Activated CD4-positive, alpha-beta T cell treated with anti-CD3 and anti-CD28 coated beads for 1 hour (primary cell): ENCODE results near the gene WDR31.
"Not testable (repeated sequence)": the region's sequence is repeated elsewhere in the genome, so short reads cannot be mapped to it uniquely, and the experiment has no call there.

Experiments used
- DNase-seq: peaks from one replicate; pipeline ENCODE4 v3.0.0-alpha.2; 2020

The WDR31 gene

DNA sequence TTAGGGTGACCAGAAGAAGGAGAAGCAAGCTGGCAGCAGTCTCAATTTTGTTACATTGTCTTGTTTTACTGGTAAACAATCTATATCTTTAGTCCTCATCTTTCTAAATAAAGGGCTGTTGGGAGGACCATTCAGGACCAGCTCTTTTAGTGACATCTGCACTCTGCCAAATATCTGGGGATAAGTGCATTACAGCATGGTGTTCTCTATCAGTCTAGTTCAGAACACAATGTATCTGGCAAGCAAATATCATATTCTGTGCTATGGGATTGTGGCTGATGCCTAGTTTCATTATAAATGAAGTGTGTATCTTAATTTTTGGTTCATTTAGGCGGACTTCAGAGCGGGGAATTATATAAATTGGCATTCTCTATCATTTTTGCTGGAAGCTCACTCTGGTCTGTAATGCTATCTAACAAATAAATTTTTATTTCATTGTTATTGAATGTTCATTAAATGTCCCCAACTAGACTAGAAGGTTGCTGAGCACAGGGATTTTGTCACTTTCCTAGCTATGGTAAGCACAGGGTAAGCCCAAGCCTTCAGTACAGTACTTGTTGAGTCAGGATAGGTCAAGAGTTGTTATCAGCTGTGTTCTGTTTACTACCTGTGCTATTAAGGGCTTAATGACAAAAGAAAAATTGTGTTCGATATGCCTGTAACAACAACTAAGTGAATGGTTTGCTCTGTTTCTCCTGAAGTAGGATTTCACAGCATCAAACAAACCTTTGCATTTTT, 11.9 kb downstream of the WDR31 start:
- DNase-seq, result no peak

GRCh38 chr9:113326230-113326629, 13.8 kb downstream of the WDR31 start:
- no peak for DNase-seq

DNA sequence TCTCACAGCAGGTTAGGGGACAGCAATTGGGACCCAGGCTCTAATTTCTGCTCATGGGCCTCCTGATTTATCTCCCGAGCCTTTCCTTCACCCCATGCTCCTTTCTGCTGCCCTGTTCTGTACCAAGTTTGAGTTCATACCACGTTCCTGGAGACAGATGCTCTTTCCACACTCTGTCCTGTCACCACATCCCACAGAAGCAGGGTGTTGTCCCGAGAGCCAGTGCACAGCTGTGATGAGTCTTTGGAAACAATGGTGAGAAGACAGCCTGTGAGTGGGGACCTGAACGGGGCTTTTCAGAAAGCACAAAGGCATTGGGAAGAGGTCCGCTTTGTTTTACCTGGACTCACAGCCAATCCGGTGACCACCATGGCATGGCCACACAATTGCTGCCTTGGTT, 17.4 kb downstream of the WDR31 start:
- DNase-seq, result no peak

- DNase-seq, result no peak
Observed at GRCh38 chr9:113320051-113320450, 20.0 kb downstream of the WDR31 start.

GRCh38 chr9:113319054-113319453, 21.0 kb downstream of the WDR31 start:
- DNase-seq, result no peak

GRCh38 chr9:113317777-113318176, 22.3 kb downstream of the WDR31 start:
- DNase-seq, result no peak

DNA sequence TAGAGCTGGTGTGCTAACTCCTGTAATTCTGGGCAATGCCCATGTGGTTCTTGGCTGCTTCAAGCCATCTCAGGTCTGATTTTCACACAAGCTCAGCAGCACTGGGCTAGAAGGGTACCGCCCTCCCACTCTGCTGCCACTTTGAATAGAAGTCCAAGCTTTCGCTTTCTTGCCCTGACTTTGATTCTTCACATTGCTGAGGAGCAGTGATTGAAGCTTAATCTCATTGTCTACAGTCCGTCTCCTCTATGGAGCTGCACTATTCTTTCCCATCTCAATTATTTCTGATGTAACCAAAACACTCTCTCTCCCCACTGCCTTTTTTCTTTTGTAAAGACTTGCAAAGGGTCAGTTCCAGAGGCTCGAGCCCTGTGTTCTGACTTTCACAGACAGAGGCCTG, 24.0 kb downstream of the WDR31 start:
- no peak for DNase-seq

- no peak for DNase-seq
Observed at GRCh38 chr9:113315231-113315630, 24.8 kb downstream of the WDR31 start.

DNA sequence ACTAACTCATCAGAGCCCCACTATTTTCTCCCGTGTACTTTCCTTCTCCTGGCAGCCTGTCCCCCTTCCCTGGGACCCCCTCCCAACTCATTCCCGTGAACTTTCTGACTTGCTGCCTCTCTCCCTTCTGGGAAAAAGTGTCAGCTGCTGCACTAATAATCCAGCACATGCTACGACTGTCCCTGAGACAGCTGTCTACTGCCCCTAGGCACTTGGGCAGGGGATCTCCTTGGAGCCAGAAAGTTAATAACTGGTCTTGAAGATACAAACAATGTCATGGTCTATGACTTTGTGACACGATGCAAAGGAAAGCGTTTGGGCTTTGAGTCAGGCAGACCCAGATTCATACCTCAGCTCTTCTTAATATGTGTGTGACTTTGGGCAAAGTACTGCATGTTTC, 26.8 kb downstream of the WDR31 start:
- DNase-seq, result no peak

GRCh38 chr9:113311961-113312360, 28.1 kb downstream of the WDR31 start:
- DNase-seq, result no peak

DNA sequence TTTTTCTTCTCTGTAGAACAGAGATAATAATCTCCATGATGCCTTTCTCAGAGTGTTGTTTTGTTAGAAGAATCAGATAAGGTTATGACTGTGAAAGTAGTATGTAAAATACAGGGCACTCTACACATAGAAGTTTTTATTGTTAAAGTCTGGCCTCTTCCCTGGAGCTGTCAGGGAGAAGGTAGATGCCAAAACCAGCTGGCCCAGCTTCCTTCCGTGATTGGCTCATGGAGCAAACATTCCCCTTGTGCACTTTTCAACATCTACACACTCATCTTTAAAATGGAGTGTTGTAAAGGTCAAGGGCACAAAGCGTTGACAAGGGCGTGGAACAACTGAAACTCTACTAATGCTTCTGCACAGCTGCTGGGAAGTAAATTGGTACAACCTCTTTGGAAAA, 29.5 kb downstream of the WDR31 start:
- DNase-seq, result no peak

- DNase-seq, result no peak
Observed at GRCh38 chr9:113309204-113309813, 30.8 kb downstream of the WDR31 start.

- DNase-seq, result no peak
Observed at GRCh38 chr9:113307396-113307975, 32.6 kb downstream of the WDR31 start.

DNA sequence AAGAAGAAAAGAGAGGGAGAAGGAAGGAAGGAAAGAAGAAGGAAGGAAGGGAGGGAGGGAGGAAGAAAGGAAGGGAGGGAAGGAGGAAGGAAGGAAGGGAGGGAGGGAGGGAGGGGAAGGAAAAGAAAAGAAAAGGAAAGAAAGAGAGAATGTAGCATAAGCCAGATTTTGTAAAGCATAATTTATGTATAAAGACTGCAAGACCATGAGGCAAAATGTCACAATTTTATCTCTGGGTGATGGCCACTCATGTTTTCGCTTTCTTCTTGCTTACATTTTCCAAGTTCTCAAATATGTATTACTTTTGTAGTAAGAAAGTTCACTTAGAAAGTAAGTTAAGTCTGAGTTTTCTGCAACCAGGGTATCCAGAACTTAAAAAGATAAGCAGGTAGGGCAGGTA, 33.5 kb downstream of the WDR31 start:
- no peak for DNase-seq

- DNase-seq, result no peak
Observed at GRCh38 chr9:113302792-113303418, 37.2 kb downstream of the WDR31 start, which contains the start of gene RNF183. TSS of gene RNF183 (minus strand) at chr9:113303376. CDS start at chr9:113298184, 5,192 bp downstream.

DNA sequence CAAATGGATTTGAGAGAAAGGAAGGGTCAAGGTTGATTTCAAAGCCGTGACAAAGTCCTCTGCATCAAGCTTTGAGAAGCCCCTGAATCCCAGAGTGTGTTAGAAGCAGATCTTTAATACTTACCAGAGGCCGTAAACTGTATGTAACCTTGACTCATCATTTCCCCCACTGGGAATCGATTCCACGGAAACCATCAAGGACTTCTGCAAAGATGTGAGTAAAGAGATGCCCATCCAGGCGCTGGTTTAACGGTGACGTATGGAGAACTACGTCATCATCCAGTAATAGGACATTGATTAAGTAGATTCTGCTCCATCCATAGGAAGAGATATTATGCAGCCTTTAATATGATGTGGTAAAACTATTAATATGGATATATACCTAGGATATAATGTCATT, 38.5 kb downstream of the WDR31 start:
- no peak for DNase-seq

DNA sequence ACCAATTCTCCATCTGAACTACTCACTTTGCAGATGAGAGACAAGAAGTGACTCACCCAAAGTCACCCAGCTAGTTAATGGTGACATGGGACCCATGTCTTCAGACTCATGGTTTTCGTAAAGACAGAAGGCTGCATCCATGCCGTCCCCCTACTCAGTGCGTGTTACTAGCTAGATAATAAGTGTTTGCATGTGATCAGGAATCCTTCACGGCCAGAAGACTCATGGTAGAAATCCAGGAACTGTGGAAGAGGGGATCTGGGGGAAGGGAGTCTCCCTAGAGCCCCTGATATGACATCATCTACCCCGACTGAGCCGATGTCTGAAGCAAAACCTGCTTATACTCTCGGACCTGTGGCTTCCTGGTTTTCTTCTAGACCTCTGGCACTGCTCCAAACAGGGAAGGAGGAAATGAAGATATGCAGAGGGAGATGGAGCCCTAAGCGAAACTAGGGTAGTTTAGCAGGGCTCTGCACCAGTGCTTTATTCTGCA, 40.2 kb downstream of the WDR31 start:
- DNase-seq, result no peak

DNA sequence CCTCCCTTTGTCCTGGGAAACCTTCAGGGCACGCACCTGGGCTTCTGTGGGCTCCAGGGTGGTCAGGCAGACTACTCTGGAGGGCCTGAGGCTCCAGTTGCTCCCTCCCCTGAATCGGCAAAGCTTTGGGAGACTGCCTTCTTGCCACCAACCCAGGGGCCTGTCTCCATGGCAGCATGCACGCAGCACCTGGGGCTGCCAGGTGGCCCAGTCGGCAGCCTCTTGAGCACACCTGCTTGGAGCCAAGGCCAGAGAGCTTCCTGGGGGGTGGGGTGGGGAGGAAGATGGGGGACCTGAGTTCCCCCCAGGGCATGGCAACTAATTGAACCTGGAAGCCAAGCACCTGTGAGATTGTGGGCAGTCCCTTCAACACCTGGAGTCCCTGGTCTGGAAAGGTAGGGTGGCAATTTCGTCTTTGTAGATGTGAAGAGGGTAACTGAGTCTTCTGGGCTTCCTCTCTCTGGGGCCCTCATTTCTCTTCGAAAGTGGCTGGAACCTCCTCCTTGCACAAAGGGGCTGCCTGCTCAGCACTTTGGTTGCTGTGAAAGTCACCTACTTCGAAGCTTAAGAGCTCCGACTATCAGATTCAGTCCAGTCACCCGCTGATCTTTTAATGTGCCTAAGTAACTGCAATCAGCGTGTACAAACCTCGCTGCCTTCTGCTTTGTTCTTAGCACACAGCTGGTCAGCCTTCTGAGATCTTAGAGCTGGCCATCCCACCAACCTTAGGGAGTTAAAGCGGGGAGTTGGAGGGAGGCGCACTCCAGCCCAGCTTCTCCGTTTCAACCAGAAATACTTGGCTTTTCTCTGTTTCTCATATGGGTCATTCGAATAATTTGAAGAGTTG, 40.9 kb downstream of the WDR31 start:
- no peak for DNase-seq

GRCh38 chr9:113298311-113298710, 41.8 kb downstream of the WDR31 start:
- DNase-seq, result no peak

- DNase-seq, result no peak
Observed at GRCh38 chr9:113296796-113297558, 43.1 kb downstream of the WDR31 start.

DNA sequence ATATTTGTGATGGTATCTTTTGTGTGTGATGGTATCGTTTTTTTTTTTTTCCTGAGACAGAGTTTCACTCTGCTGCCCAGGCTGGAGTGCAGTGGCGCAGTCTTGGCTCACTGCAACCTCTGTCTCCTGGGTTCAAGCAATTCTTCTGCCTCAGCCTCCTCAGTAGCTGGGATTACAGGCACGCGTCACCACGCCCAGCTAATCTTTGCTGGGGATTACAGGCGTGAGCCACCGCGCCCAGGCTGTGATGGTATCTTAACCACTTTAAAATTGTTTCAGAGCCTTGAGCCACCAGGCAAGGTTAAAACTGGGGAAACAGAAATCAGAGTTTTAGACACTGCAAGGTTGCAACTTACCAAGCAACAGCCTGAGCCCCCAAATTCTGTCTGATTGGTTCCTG, 43.8 kb downstream of the WDR31 start:
- DNase-seq, result not testable (repeated sequence)

DNA sequence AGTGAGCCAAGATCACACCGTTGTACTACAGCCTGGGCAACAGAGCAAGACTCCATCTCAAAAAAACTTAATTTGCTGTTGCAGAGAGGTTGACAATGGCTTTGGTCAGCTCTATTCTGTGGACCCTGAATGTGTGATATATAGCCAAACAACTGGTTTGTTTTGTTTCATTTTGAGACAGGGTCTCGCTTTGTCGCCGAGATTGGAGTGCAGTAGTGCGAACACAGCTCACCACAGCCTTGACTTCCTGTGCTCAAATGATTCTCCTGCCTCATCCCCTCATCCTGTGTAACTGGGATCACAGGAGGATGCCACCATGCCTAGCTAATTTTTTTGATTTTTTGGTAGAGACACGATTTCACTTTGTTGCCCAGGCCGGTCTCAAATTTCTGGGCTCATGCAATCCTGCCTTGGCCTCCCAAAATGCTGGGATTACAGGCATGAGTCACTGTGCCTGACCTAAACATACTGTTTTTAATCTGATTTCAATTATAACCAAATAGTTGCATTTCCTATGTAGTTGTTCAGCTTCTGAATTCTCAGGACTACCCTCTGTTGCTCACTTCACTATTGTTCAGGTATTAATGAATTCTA, 46.7 kb downstream of the WDR31 start:
- DNase-seq, result no peak
